Cardiac muscle cell (in vitro differentiated cells and primary cell): ENCODE results near the gene ZSWIM7. TPM values are rescaled to one million over a fixed set of nuclear protein-coding genes. Genes with fewer than 3 reads are reported as not detected.

ENCODE experiments used
- DNase-seq, 2 donors: peaks; one replicate each; pipeline versions ENCODE4 v3.0.0 to v3.0.0-alpha.2; 2010 to 2017; ENCODE audit warnings: low read depth in 1 of 2, low spot score in 1 of 2
- H3K27ac ChIP-seq: fragments of 200-600 bp; sonication (generic); 2 replicates; pipeline ENCODE4 v1.5.1; 2016
- H3K27me3 ChIP-seq: fragments of 200-600 bp; sonication (generic); 2 replicates; pipeline ENCODE4 v1.6.0; 2016; ENCODE audit warnings: control low read depth
- H3K36me3 ChIP-seq: fragments of 200-600 bp; sonication (generic); 2 replicates; pipeline ENCODE4 v1.5.1; 2016; ENCODE audit warnings: control low read depth
- H3K4me1 ChIP-seq: fragments of 200-600 bp; sonication (generic); 2 replicates; pipeline ENCODE4 v1.8.1; 2017; ENCODE audit warnings: low read depth, mild to moderate bottlenecking, mixed run types
- H3K4me3 ChIP-seq: fragments of 200-600 bp; sonication (generic); 2 replicates; pipeline ENCODE4 v1.5.1; 2016; ENCODE audit warnings: mild to moderate bottlenecking
- H3K9me3 ChIP-seq: fragments of 200-600 bp; sonication (generic); 2 replicates; pipeline ENCODE4 v1.5.1; 2017; ENCODE audit warnings: low read depth, mild to moderate bottlenecking, control low read depth
- polyA plus RNA-seq: library from polyadenylated mRNA; unstranded; fragments of >200 nt; fragmentation: Nextera tagmentation; extraction: Ambion mirVana; gene quantifications from 2 replicates; pipeline ENCODE4 v1.2.1, GENCODE V29; 2016
- total RNA-seq: library from RNA; depleted of rRNA; stranded (reverse); fragments of >200 nt; gene quantifications from 2 replicates; pipeline ENCODE4 v1.2.3, GENCODE V29; 2016
- TF ChIP-seq, protein P1 (sequence below): IDR thresholded peaks from 2 replicates; pipeline ENCODE4 v1.5.1; 2012; ENCODE audit warnings: low read depth, mild to moderate bottlenecking, low read length

ZSWIM7 gene
- total and polyA plus RNA-seq, 2 experiments from 2014 or later, result 28.1 to 84.7 TPM

DNA sequence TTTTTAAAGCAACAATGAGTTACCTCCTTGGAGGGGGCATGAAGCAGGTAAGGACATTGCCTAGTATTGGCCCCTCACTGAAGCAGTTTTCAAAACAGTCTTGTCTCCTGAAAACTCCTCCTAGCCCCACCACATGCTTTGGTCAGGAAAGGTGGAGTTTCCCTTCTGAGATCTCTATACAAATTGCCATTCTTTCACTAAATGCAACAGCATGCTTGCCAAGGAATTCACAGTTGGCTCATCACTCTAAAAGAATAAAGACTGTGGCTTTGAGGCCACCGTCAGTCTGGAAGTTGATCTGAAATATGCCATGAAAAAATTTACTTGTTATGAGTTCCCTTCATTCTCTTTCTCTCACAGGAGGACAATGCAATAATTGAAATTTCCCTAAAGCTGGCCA is 4.3 kb upstream of the ZSWIM7 start:
- no peaks in the 10 kb centered on the region for H3K9me3 ChIP-seq
- peaks cover 8% of the 10 kb centered on the region for H3K4me1 ChIP-seq
- DNase-seq, result no peak
- H3K27me3 ChIP-seq, result no peaks in the 10 kb centered on the region
- TF ChIP-seq, protein P1, sequence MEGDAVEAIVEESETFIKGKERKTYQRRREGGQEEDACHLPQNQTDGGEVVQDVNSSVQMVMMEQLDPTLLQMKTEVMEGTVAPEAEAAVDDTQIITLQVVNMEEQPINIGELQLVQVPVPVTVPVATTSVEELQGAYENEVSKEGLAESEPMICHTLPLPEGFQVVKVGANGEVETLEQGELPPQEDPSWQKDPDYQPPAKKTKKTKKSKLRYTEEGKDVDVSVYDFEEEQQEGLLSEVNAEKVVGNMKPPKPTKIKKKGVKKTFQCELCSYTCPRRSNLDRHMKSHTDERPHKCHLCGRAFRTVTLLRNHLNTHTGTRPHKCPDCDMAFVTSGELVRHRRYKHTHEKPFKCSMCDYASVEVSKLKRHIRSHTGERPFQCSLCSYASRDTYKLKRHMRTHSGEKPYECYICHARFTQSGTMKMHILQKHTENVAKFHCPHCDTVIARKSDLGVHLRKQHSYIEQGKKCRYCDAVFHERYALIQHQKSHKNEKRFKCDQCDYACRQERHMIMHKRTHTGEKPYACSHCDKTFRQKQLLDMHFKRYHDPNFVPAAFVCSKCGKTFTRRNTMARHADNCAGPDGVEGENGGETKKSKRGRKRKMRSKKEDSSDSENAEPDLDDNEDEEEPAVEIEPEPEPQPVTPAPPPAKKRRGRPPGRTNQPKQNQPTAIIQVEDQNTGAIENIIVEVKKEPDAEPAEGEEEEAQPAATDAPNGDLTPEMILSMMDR, result no peak
- H3K36me3 ChIP-seq, result peaks cover 66% of the 10 kb centered on the region
- no peak overlapping the region for H3K27ac ChIP-seq
- no peak overlapping the region for H3K4me3 ChIP-seq

DNA sequence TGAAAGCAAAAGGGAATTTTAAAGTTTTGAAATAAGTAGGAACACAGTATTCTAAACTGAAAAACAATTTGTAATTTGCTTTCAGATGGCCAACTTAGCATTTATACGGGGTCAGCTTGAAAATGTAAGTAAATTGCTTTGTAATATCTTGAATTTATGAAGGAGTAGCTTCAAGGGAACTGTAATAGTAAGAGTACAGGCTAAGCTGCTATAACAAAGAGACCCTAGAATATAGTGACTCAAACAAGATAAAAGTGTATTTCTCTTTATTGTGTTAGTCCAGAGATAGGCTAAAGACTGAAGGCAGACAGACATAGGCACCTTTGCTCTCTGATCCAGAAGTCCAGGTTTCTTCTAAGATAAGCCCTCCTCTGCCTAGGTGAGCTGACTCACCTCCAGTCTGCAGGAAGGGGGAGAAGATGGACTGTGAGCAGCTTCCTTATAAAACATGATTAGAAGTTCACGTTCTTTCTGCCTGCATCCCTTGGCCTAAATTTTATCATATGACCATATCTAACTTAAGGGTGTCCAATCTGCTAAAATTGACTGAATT is 3.3 kb upstream of the ZSWIM7 start:
- H3K27ac ChIP-seq, result no peak overlapping the region
- H3K27me3 ChIP-seq, result no peaks in the 10 kb centered on the region
- no peaks in the 10 kb centered on the region for H3K9me3 ChIP-seq
- TF ChIP-seq, protein P1, result no peak
- peaks cover 8% of the 10 kb centered on the region for H3K4me1 ChIP-seq
- DNase-seq, result no peak
- no peak overlapping the region for H3K4me3 ChIP-seq
- H3K36me3 ChIP-seq, result peaks cover 55% of the 10 kb centered on the region

DNA sequence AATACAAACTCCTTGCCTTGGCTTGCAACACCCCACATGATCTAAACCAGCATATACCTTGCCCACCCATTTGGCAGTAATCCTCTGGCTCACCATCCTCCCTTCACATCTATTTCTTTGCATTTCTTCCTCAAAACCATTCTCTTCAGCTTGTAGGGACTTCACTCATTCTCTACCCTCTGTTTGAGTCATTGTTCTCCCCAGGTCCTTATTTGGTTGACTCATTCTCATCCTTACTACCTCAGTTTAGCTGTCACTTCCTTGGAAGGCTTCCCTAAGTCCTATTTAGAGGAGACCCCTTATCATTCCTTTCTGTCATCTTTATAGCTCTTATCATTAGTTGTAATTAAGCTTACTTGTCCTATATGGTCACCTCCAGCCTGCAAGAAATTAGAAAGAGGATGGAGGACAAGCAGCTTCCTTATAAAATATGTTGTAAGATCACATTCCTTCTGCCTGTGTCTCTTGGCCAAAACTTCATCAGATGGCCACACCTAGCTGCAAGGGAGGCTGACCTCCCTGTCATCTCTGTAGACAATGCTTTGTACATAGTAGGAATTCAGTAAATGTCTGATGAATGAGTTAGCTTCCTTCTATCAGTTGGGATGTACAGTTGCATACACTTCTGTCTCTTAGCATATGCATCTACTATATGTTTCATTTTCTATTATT is 1.9 kb upstream of the ZSWIM7 start:
- H3K36me3 ChIP-seq, result peaks cover 42% of the 10 kb centered on the region
- DNase-seq, result no peak
- no peaks in the 10 kb centered on the region for H3K9me3 ChIP-seq
- TF ChIP-seq, protein P1, result no peak
- peaks cover 8% of the 10 kb centered on the region for H3K4me1 ChIP-seq
- no peak overlapping the region for H3K4me3 ChIP-seq
- H3K27me3 ChIP-seq, result no peaks in the 10 kb centered on the region
- no peak overlapping the region for H3K27ac ChIP-seq

- Histone ChIP-seq H3K9me3 (no peaks in the 10 kb centered on the region), H3K27ac (peak overlapping the region; percentile 79), H3K4me1 (peaks cover 8% of the 10 kb centered on the region), H3K27me3 (no peaks in the 10 kb centered on the region), H3K4me3 (peak overlapping the region; percentile 52), H3K36me3 (peaks cover 33% of the 10 kb centered on the region)
- peak; percentile 44 to 68 for DNase-seq
- TF ChIP-seq, protein P1, result no peak
Measured at GRCh38 chr17:15999974-16000827, 697 bp upstream of the ZSWIM7 start.

DNA sequence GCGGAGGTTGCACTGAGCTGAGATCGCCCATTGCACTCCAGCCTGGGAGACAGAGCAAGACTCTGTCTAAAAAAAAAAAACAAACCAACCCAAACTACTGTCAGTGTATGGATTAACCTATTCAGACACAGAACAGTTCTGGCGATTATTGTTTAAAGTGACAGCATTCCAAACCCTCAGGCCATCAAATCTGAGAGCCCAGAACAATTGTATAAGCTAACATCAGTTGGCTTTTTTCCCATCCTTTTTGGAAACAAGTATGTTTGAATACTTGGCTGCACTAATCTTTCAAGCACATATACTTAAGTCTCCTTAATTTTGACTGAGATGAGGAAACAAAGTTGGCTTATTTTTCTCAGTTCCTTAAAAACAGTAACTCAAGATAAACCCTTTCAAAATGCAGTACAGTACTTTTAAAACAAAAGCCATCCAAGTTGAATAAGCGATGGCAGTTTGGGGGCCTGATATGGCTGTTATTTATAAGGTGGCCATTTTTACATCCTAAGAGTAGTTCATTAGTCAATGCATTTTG is 1.4 kb downstream of the ZSWIM7 start:
- H3K27ac ChIP-seq, result no peak overlapping the region
- TF ChIP-seq, protein P1, result no peak
- no peaks in the 10 kb centered on the region for H3K9me3 ChIP-seq
- H3K4me3 ChIP-seq, result no peak overlapping the region
- DNase-seq, result no peak
- H3K36me3 ChIP-seq, result peaks cover 14% of the 10 kb centered on the region
- H3K4me1 ChIP-seq, result peaks cover 8% of the 10 kb centered on the region
- no peaks in the 10 kb centered on the region for H3K27me3 ChIP-seq
